Left lung (tissue), 10 donors: ENCODE results near the gene IDUA. TPM values are rescaled to one million over a fixed set of nuclear protein-coding genes. Genes with fewer than 3 reads are reported as not detected.
A peak's percentile ranks its signal among the peaks of the same experiment; 100 is the strongest.

Source experiments
- ATAC-seq: fragments of 200-7000 bp; cut with Tn5 transposase; one replicate; pipeline ENCODE4 v1.9.1; 2020; ENCODE audit warnings: moderate library complexity
- DNase-seq, 4 donors: peaks; one replicate each; pipeline ENCODE4 v3.0.0-alpha.2; 2013 to 2020
- H3K27ac ChIP-seq, 2 donors: fragments of 200-600 bp; sonication (generic) in 1 of 2; one replicate each; pipeline versions ENCODE4 v1.5.0 to v1.8.0; 2020 to 2021
- H3K27me3 ChIP-seq, 2 donors: fragments of 200-600 bp; sonication (generic) in 1 of 2; one replicate each; pipeline versions ENCODE4 v1.5.0 to v1.8.0; 2020 to 2021
- H3K36me3 ChIP-seq, 2 donors: fragments of 200-600 bp; sonication (generic) in 1 of 2; one replicate each; pipeline versions ENCODE4 v1.5.0 to v1.8.0; 2020 to 2021
- H3K4me1 ChIP-seq, 2 donors: fragments of 200-600 bp; one replicate each; pipeline ENCODE4 v1.8.0; 2021
- H3K4me3 ChIP-seq, 2 donors: fragments of 200-600 bp; sonication (generic) in 1 of 2; one replicate each; pipeline versions ENCODE4 v1.5.0 to v1.8.0; 2020 to 2021; ENCODE audit warnings: mild to moderate bottlenecking in 1 of 2
- H3K9me3 ChIP-seq, 2 donors: fragments of 200-600 bp; sonication (generic) in 1 of 2; one replicate each; pipeline versions ENCODE4 v1.5.0 to v1.8.0; 2020 to 2021
- intact Hi-C, 2 donors: fragments of 100-400 bp; cut with DNase I; formaldehyde crosslinking; loops; one replicate each; pipeline versions ENCODE4 v1.11.2 to v1.14.2; 2022
- polyA plus RNA-seq, 6 donors: library from polyadenylated mRNA; unstranded; fragments of 120-200 nt; gene quantifications; one replicate each; pipeline ENCODE4 v1.2.1, GENCODE V29; 2013; ENCODE audit not compliant: insufficient read length in 6 of 6
- total RNA-seq, 2 donors: library from RNA; stranded (reverse); fragmentation: NEBNext Ultra II Directional; extraction: Animal tissue kit (Norgen Biotek cat#: 25700); gene quantifications; one replicate each; pipeline ENCODE4 v1.2.1, GENCODE V29; 2021
- TF ChIP-seq, protein P1 (sequence below), 2 donors: fragments of 200-600 bp; sonication (generic) in 1 of 2; IDR thresholded peaks; one replicate each; pipeline versions ENCODE4 v1.5.0 to v1.8.0; 2021; ENCODE audit warnings: antibody characterized with exemption in 2 of 2
- donor health status: DM: no; HTN: yes; CAD: no.
- donor health status: DM: no; HTN: no; CAD: no.

IDUA gene
- total and polyA plus RNA-seq, 8 donors, result 10.1 to 46.8 (median 19.1) TPM

- H3K9me3 ChIP-seq, result no peaks in the 10 kb centered on the region
- peaks cover 12 to 24% of the 10 kb centered on the region in 2 donors for H3K4me1 ChIP-seq
- no peak overlapping the region for H3K4me3 ChIP-seq
- intact Hi-C loops, result no loop called here
- peaks cover 0 to 5% of the 10 kb centered on the region in 2 donors for H3K27me3 ChIP-seq
- no peak for ATAC-seq
- H3K36me3 ChIP-seq, result peaks cover 0 to 46% of the 10 kb centered on the region in 2 donors
- DNase-seq, result peak in 1 of 4 donors; percentile 68
- TF ChIP-seq, protein P1, sequence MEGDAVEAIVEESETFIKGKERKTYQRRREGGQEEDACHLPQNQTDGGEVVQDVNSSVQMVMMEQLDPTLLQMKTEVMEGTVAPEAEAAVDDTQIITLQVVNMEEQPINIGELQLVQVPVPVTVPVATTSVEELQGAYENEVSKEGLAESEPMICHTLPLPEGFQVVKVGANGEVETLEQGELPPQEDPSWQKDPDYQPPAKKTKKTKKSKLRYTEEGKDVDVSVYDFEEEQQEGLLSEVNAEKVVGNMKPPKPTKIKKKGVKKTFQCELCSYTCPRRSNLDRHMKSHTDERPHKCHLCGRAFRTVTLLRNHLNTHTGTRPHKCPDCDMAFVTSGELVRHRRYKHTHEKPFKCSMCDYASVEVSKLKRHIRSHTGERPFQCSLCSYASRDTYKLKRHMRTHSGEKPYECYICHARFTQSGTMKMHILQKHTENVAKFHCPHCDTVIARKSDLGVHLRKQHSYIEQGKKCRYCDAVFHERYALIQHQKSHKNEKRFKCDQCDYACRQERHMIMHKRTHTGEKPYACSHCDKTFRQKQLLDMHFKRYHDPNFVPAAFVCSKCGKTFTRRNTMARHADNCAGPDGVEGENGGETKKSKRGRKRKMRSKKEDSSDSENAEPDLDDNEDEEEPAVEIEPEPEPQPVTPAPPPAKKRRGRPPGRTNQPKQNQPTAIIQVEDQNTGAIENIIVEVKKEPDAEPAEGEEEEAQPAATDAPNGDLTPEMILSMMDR (IDR thresholded peaks at IDR 0.05), result no peak
- H3K27ac ChIP-seq, result no peak overlapping the region
Measured at GRCh38 chr4:968221-968620, 18.6 kb upstream of the IDUA start.

DNA sequence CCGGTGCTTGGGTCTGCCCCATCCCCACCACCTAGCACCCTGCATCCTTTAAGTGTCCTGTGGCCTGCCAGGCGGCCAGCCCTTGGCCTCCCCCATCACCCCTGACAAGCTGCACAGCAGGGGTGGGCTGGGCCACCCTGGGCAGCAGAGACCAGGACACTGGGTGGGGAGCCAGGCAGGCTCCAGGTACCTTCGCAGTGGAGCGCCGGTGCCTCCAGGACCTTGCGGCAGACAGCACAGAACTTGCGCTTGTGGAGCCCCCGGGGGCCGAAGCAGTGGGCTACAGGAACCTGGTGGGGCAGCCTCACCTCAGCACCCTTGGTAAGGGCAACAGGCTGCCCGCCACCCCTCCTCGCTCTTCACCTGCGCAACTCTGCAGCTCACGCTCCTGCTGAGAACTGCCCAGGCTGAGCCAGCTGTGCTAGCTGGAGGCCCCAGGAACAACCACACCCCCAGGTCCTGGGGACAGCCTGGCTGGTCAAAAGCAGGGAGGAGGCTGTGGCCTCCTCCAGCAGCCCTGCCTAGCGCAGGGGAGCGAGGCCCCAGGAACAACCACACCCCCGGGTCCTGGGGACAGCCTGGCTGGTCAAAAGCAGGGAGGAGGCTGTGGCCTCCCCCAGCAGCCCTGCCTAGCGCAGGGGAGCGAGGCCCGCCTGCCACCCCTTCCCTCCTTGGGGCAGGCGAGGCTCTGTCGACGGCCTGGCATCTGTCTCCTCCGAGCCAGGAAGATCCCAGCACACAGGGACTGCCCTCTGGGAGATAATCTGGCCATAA, 18.0 kb upstream of the IDUA start:
- TF ChIP-seq, protein P1 (IDR thresholded peaks at IDR 0.05), result no peak
- no peaks in the 10 kb centered on the region for H3K9me3 ChIP-seq
- peaks cover 0 to 40% of the 10 kb centered on the region in 2 donors for H3K36me3 ChIP-seq
- H3K27ac ChIP-seq, result no peak overlapping the region
- peak in 1 of 4 donors; percentile 65 for DNase-seq
- no peak overlapping the region for H3K4me3 ChIP-seq
- H3K27me3 ChIP-seq, result peaks cover 0 to 5% of the 10 kb centered on the region in 2 donors
- H3K4me1 ChIP-seq, result peaks cover 12 to 26% of the 10 kb centered on the region in 2 donors
- ATAC-seq, result no peak
- intact Hi-C loops, result no loop called here

GRCh38 chr4:970046-970745, 16.6 kb upstream of the IDUA start:
- Histone ChIP-seq H3K36me3 (peaks cover 0 to 26% of the 10 kb centered on the region in 2 donors), H3K4me1 (peaks cover 12 to 29% of the 10 kb centered on the region in 2 donors), H3K27me3 (peaks cover 0 to 5% of the 10 kb centered on the region in 2 donors), H3K4me3 (no peak overlapping the region), H3K9me3 (no peaks in the 10 kb centered on the region), H3K27ac (no peak overlapping the region)
- DNase-seq, result peak in 1 of 4 donors; percentile 79
- TF ChIP-seq, protein P1 (IDR thresholded peaks at IDR 0.05), result no peak
- intact Hi-C loops, result no loop called here
- ATAC-seq, result no peak

- Histone ChIP-seq H3K36me3 (peaks cover 0 to 18% of the 10 kb centered on the region in 2 donors), H3K27ac (no peak overlapping the region), H3K27me3 (peaks cover 0 to 5% of the 10 kb centered on the region in 2 donors), H3K4me3 (no peak overlapping the region), H3K9me3 (no peaks in the 10 kb centered on the region), H3K4me1 (peaks cover 12 to 29% of the 10 kb centered on the region in 2 donors)
- DNase-seq (peak in 1 of 4 donors; percentile 53), ATAC-seq (no peak)
- intact Hi-C loops, result no loop called here
- TF ChIP-seq, protein P1 (IDR thresholded peaks at IDR 0.05), result no peak
Measured at GRCh38 chr4:970854-971520, 15.9 kb upstream of the IDUA start.
